Measurements from ENCODE around the gene PCSK6.

GRCh38 chr15:101531170-101531569 lies 41.7 kb upstream of the PCSK6 start:
- TF ChIP-seq POLR2A (IDR thresholded peaks at IDR 0.05) (no peak), CTCF (IDR thresholded peaks at IDR 0.05) (no peak)

Measured in uterus (tissue), 2 donors.